CD14-positive monocyte (primary cell): ENCODE data around the gene RELN. TPM values are rescaled to one million over a fixed set of nuclear protein-coding genes. Genes with fewer than 3 reads are reported as not detected.

Experiments used
- DNase-seq, 3 donors: peaks; one replicate each; pipeline ENCODE4 v3.0.0-alpha.2; 2011 to 2022
- H2AFZ ChIP-seq: 2 replicates; pipeline ENCODE4 v1.6.0; 2012; ENCODE audit warnings: mild to moderate bottlenecking, low read depth, low read length, inconsistent platforms; ENCODE audit not compliant: insufficient read depth, poor library complexity, severe bottlenecking
- H3K27ac ChIP-seq, 2 donors: 1 replicate in 1 of 2; 2 replicates in 1 of 2; pipeline ENCODE4 v1.5.1; 2012 to 2013; ENCODE audit warnings: low read length in 2 of 2, control low read depth in 1 of 2, inconsistent platforms in 1 of 2, low read depth in 1 of 2, mild to moderate bottlenecking in 1 of 2
- H3K27me3 ChIP-seq, 2 donors: one replicate each; pipeline versions ENCODE4 v1.6.0 to v1.6.1; 2011 to 2013; ENCODE audit warnings: low read length in 2 of 2; ENCODE audit not compliant: control insufficient read depth in 2 of 2, insufficient read depth in 2 of 2
- H3K36me3 ChIP-seq, 2 donors: replicated peaks in 1 of 2; 1 replicate in 1 of 2; 2 replicates in 1 of 2; pipeline versions ENCODE4 v1.5.1 to v1.6.1; 2012 to 2013; ENCODE audit warnings: low read length in 2 of 2, control low read depth in 1 of 2, inconsistent platforms in 1 of 2, mild to moderate bottlenecking in 1 of 2; ENCODE audit not compliant: insufficient read depth in 2 of 2, control insufficient read depth in 1 of 2
- H3K4me1 ChIP-seq, 2 donors: 1 replicate in 1 of 2; 2 replicates in 1 of 2; pipeline versions ENCODE4 v1.5.1 to v1.6.1; 2012 to 2013; ENCODE audit warnings: low read length in 2 of 2, control low read depth in 1 of 2, inconsistent platforms in 1 of 2, mild to moderate bottlenecking in 1 of 2, moderate library complexity in 1 of 2; ENCODE audit not compliant: insufficient read depth in 2 of 2, control insufficient read depth in 1 of 2
- H3K4me2 ChIP-seq: replicated peaks from 2 replicates; pipeline ENCODE3; 2012; ENCODE audit warnings: low read length, moderate library complexity, mild to moderate bottlenecking; ENCODE audit not compliant: poor library complexity, severe bottlenecking; ENCODE audit errors: extremely low read depth
- H3K4me3 ChIP-seq, 3 experiments: fragments of 200-600 bp in 1 of 3; sonication (generic) in 1 of 3; replicated peaks in 1 of 3; 1 replicate in 2 of 3; 2 replicates in 1 of 3; pipeline ENCODE4 v1.5.1; 2011 to 2013; ENCODE audit warnings: low read length in 3 of 3, mild to moderate bottlenecking in 3 of 3, control low read depth in 2 of 3, low read depth in 2 of 3, inconsistent platforms in 1 of 3, moderate library complexity in 1 of 3
- H3K79me2 ChIP-seq: 2 replicates; pipeline ENCODE4 v1.6.0; 2012; ENCODE audit warnings: mild to moderate bottlenecking, control low read depth, inconsistent platforms, low read length, moderate library complexity; ENCODE audit not compliant: insufficient read depth
- H3K9ac ChIP-seq: 2 replicates; pipeline ENCODE4 v1.6.0; 2017; ENCODE audit warnings: low read length, mild to moderate bottlenecking; ENCODE audit not compliant: insufficient read depth, poor library complexity, severe bottlenecking
- H3K9me3 ChIP-seq, 2 donors: replicated peaks in 1 of 2; 1 replicate in 1 of 2; 2 replicates in 1 of 2; pipeline versions ENCODE4 v1.5.1 to v1.6.1; 2012 to 2013; ENCODE audit warnings: low read length in 2 of 2, control low read depth in 1 of 2; ENCODE audit not compliant: control insufficient read depth in 1 of 2, insufficient read depth in 1 of 2
- H4K20me1 ChIP-seq: 2 replicates; pipeline ENCODE4 v1.6.0; 2012; ENCODE audit warnings: mild to moderate bottlenecking, low read length, control low read depth, moderate library complexity; ENCODE audit not compliant: insufficient read depth
- H3K27ac Mint-ChIP-seq, 7 donors: one replicate each; pipeline ENCODE4 v1.8.0; 2020; ENCODE audit warnings: mild to moderate bottlenecking in 7 of 7, mixed read lengths in 7 of 7, moderate library complexity in 6 of 7, inconsistent platforms in 2 of 7
- H3K27me3 Mint-ChIP-seq, 3 donors: one replicate each; pipeline ENCODE4 v1.8.0; 2021 to 2022; ENCODE audit warnings: low read depth in 3 of 3, mild to moderate bottlenecking in 3 of 3, mixed read lengths in 3 of 3, moderate library complexity in 3 of 3, inconsistent platforms in 1 of 3
- H3K36me3 Mint-ChIP-seq, 2 donors: one replicate each; pipeline ENCODE4 v1.8.0; 2020; ENCODE audit warnings: mixed read lengths in 2 of 2, inconsistent platforms in 1 of 2, mild to moderate bottlenecking in 1 of 2
- H3K4me1 Mint-ChIP-seq: one replicate; pipeline ENCODE4 v1.8.0; 2020; ENCODE audit warnings: mild to moderate bottlenecking, mixed read lengths
- H3K4me3 Mint-ChIP-seq, 2 donors: one replicate each; pipeline ENCODE4 v1.8.0; 2020; ENCODE audit warnings: mild to moderate bottlenecking in 2 of 2, mixed read lengths in 2 of 2, moderate library complexity in 1 of 2
- H3K9me3 Mint-ChIP-seq, 7 donors: one replicate each; pipeline ENCODE4 v1.8.0; 2020 to 2022; ENCODE audit warnings: mixed read lengths in 7 of 7, mild to moderate bottlenecking in 6 of 7, moderate library complexity in 6 of 7, inconsistent platforms in 2 of 7
- WGBS: methylation state at CpG from one replicate; pipeline ENCODE4 v1.1.5; 2013; ENCODE audit warnings: missing lambda C conversion rate; ENCODE audit not compliant: insufficient coverage; 5-methylcytosine and 5-hydroxymethylcytosine counted together
- intact Hi-C, 2 donors: fragments of 100-400 bp; cut with micrococcal nuclease; formaldehyde crosslinking; loops; one replicate each; pipeline versions ENCODE4 v1.15.0 to v1.15.1; 2023
- polyA plus RNA-seq, 3 donors: library from polyadenylated mRNA; depleted of rRNA in 1 of 3; unstranded in 2 of 3; stranded (reverse) in 1 of 3; fragments of 300-500 nt in 2 of 3; fragments of >200 nt in 1 of 3; fragmentation: Illumina TruSeq in 2 of 3; gene quantifications; 1 replicate in 2 of 3; 2 replicates in 1 of 3; pipeline ENCODE4 v1.2.3, GENCODE V29; 2012 to 2021
- TF ChIP-seq, protein P1 (sequence below): fragments of 200-600 bp; IDR thresholded peaks from one replicate; pipeline ENCODE4 v1.8.0; 2022; ENCODE audit warnings: antibody characterized with exemption, mild to moderate bottlenecking

The RELN gene
- polyA plus RNA-seq, 3 donors, result not detected

DNA sequence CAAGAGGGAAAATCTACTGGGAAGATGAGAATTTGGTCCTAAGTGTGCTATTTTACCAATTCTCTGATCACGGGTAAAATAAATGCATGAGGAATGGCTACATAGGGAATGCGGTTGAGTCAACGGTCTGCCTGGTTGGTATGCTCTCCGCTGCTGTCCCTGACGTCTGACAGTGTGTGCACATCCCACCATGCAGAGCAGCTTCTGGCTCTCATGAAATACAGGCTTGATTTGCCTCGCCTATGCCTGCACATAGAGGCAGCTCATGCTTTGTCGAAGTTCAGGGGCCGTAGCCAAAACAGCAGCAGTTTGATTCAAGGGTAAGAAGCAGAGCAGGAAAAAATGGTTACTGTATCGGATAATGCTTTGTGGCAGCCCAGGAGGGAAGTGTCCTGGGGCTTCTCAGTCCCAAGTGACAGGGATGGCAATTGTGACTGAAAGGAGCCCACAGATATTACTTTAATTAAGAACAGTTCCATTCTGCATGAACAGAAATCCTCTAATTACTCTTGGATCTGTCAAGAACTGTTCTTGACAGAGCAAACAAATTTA lies 275.0 kb downstream of the RELN start:
- Histone ChIP-seq H3K79me2 (no peaks in the 10 kb centered on the region), H3K9me3 (no peaks in the 10 kb centered on the region), H4K20me1 (no peaks in the 10 kb centered on the region), H2AFZ (no peak overlapping the region), H3K9ac (no peak overlapping the region), H3K4me1 (no peaks in the 10 kb centered on the region), H3K4me3 (no peak overlapping the region), H3K36me3 (no peaks in the 10 kb centered on the region), H3K4me2 (no peak overlapping the region), H3K27ac (no peak overlapping the region), H3K27me3 (no peaks in the 10 kb centered on the region)
- Mint-ChIP-seq H3K4me1 (no peaks in the 10 kb centered on the region), H3K27me3 (peaks cover 0 to 1% (median 0%) of the 10 kb centered on the region in 3 donors), H3K36me3 (no peaks in the 10 kb centered on the region), H3K9me3 (peaks cover 0 to 1% (median 0%) of the 10 kb centered on the region in 7 donors), H3K4me3 (no peak overlapping the region), H3K27ac (no peak overlapping the region)
- WGBS, result 91% methylated on average over 8 of the region's 9 CpGs
- no peak for DNase-seq
- intact Hi-C loops, result no loop called here
- TF ChIP-seq, protein P1, sequence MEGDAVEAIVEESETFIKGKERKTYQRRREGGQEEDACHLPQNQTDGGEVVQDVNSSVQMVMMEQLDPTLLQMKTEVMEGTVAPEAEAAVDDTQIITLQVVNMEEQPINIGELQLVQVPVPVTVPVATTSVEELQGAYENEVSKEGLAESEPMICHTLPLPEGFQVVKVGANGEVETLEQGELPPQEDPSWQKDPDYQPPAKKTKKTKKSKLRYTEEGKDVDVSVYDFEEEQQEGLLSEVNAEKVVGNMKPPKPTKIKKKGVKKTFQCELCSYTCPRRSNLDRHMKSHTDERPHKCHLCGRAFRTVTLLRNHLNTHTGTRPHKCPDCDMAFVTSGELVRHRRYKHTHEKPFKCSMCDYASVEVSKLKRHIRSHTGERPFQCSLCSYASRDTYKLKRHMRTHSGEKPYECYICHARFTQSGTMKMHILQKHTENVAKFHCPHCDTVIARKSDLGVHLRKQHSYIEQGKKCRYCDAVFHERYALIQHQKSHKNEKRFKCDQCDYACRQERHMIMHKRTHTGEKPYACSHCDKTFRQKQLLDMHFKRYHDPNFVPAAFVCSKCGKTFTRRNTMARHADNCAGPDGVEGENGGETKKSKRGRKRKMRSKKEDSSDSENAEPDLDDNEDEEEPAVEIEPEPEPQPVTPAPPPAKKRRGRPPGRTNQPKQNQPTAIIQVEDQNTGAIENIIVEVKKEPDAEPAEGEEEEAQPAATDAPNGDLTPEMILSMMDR, result no peak

DNA sequence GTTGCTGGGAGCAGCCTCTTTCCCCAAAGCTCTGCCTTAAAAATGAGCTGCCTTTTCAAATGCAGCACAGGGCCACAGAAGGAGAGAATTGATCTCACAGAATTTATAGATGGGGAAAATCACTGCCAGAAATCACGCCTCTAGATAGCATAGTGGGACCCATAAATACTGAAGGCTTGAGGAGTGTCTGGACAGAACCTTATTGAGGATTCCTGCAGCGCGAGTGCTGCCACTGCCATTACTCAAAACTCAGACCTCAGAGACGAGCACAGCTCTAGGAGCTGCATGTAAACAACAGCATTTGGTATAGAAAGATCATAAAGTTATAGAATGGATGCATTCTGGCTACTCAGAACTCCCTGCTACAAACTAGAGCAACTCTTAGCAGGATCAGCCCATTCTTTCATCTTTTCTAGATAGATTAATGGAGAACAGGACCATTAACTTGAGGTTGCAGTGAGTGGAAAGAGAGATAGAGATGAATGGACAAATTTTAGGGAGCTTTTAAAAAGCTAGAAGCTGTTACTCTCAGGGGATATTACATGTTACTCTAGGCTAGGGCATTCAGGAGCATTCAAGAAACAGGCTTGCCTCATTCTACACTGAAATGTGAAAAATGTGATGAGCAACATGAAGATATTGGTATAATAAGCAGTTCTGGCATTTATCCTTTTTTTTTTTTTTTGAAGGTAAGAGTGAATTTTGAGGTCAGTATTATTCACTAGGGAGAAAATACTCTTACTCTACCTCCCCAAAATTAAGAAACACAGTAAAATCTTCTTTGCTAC lies 276.3 kb downstream of the RELN start:
- no peak for DNase-seq
- H3K9me3 ChIP-seq, result no peaks in the 10 kb centered on the region
- intact Hi-C loops, result no loop called here
- H3K27me3 Mint-ChIP-seq, result peaks cover 0 to 1% (median 0%) of the 10 kb centered on the region in 3 donors
- no peak overlapping the region for H3K27ac Mint-ChIP-seq
- no peak overlapping the region for H3K9ac ChIP-seq
- H4K20me1 ChIP-seq, result no peaks in the 10 kb centered on the region
- no peaks in the 10 kb centered on the region for H3K9me3 Mint-ChIP-seq
- no peaks in the 10 kb centered on the region for H3K36me3 Mint-ChIP-seq
- H3K79me2 ChIP-seq, result no peaks in the 10 kb centered on the region
- H3K4me1 Mint-ChIP-seq, result no peaks in the 10 kb centered on the region
- H3K4me2 ChIP-seq, result no peak overlapping the region
- 50% methylated on average over 1 of the region's 4 CpGs for WGBS
- no peaks in the 10 kb centered on the region for H3K36me3 ChIP-seq
- TF ChIP-seq, protein P1, result no peak
- no peak overlapping the region for H3K4me3 ChIP-seq
- H3K27me3 ChIP-seq, result no peaks in the 10 kb centered on the region
- no peak overlapping the region for H3K27ac ChIP-seq
- H3K4me3 Mint-ChIP-seq, result no peak overlapping the region
- no peak overlapping the region for H2AFZ ChIP-seq
- H3K4me1 ChIP-seq, result no peaks in the 10 kb centered on the region
